Measurements from ENCODE around the gene LCN15. TPM values are rescaled to one million over a fixed set of nuclear protein-coding genes. Genes with fewer than 3 reads are reported as not detected.

Gene LCN15
- polyA plus RNA-seq, 3 donors: not detected

- intact Hi-C loops (cut with micrococcal nuclease): no loop called here
- Histone ChIP-seq H3K27me3 (ENCODE audit: control insufficient read depth in 2 of 2, insufficient read depth in 2 of 2, low read length in 2 of 2) (no peaks in the 10 kb centered on the region), H2AFZ (ENCODE audit: insufficient read depth, low read depth, low read length, poor library complexity, severe bottlenecking) (no peak overlapping the region), H3K9me3 (replicated peaks in 1 of 2; ENCODE audit: control insufficient read depth in 1 of 2, insufficient read depth in 1 of 2, low read length in 2 of 2) (no peaks in the 10 kb centered on the region), H3K36me3 (replicated peaks in 1 of 2; ENCODE audit: control insufficient read depth in 1 of 2, insufficient read depth in 2 of 2, low read length in 2 of 2) (no peaks in the 10 kb centered on the region), H3K9ac (ENCODE audit: insufficient read depth, low read length, poor library complexity, severe bottlenecking) (no peak overlapping the region), H3K27ac (ENCODE audit: low read depth in 1 of 2, low read length in 2 of 2) (no peak overlapping the region), H3K4me1 (ENCODE audit: control insufficient read depth in 1 of 2, insufficient read depth in 2 of 2, low read length in 2 of 2) (no peaks in the 10 kb centered on the region), H4K20me1 (ENCODE audit: insufficient read depth, low read length) (no peaks in the 10 kb centered on the region), H3K79me2 (ENCODE audit: insufficient read depth, low read length) (no peaks in the 10 kb centered on the region), H3K4me2 (replicated peaks; ENCODE audit: extremely low read depth, low read length, poor library complexity, severe bottlenecking) (no peak overlapping the region), H3K4me3 (replicated peaks in 1 of 3; ENCODE audit: low read depth in 2 of 3, low read length in 3 of 3) (no peak overlapping the region)
- H3K27me3 Mint-ChIP-seq (ENCODE audit: low read depth in 3 of 3): peaks cover 5 to 18% (median 18%) of the 10 kb centered on the region in 3 donors
- H3K4me3 Mint-ChIP-seq: no peak overlapping the region
- TF ChIP-seq CTCF (IDR thresholded peaks at IDR 0.05): no peak
- peaks cover 0 to 2% (median 0%) of the 10 kb centered on the region in 7 donors for H3K9me3 Mint-ChIP-seq
- no peak overlapping the region for H3K27ac Mint-ChIP-seq
- WGBS (ENCODE audit: insufficient coverage): 36% methylated on average over 15 of the region's 37 CpGs
- peak in 1 of 3 donors; percentile 28 for DNase-seq
- peaks cover 13% of the 10 kb centered on the region for H3K4me1 Mint-ChIP-seq
- H3K36me3 Mint-ChIP-seq: no peaks in the 10 kb centered on the region
These were observed 1.2 kb downstream of the LCN15 start for GRCh38 chr9:136762915-136763648.

GRCh38 chr9:136762221-136762691, 2.1 kb downstream of the LCN15 start:
- no peak overlapping the region for H3K9ac ChIP-seq (ENCODE audit: insufficient read depth, low read length, poor library complexity, severe bottlenecking)
- no peak for DNase-seq
- no peaks in the 10 kb centered on the region for H3K79me2 ChIP-seq (ENCODE audit: insufficient read depth, low read length)
- Mint-ChIP-seq H3K9me3 (peaks cover 0 to 2% (median 0%) of the 10 kb centered on the region in 7 donors), H3K27me3 (ENCODE audit: low read depth in 3 of 3) (peaks cover 5 to 15% (median 14%) of the 10 kb centered on the region in 3 donors), H3K4me3 (no peak overlapping the region), H3K27ac (no peak overlapping the region), H3K4me1 (peaks cover 13% of the 10 kb centered on the region), H3K36me3 (no peaks in the 10 kb centered on the region)
- no peaks in the 10 kb centered on the region for H3K36me3 ChIP-seq (replicated peaks in 1 of 2; ENCODE audit: control insufficient read depth in 1 of 2, insufficient read depth in 2 of 2, low read length in 2 of 2)
- H3K4me1 ChIP-seq (ENCODE audit: control insufficient read depth in 1 of 2, insufficient read depth in 2 of 2, low read length in 2 of 2): no peaks in the 10 kb centered on the region
- no peak overlapping the region for H2AFZ ChIP-seq (ENCODE audit: insufficient read depth, low read depth, low read length, poor library complexity, severe bottlenecking)
- H3K27me3 ChIP-seq (ENCODE audit: control insufficient read depth in 2 of 2, insufficient read depth in 2 of 2, low read length in 2 of 2): no peaks in the 10 kb centered on the region
- 87% methylated on average over 10 of the region's 17 CpGs for WGBS (ENCODE audit: insufficient coverage)
- no peaks in the 10 kb centered on the region for H3K9me3 ChIP-seq (replicated peaks in 1 of 2; ENCODE audit: control insufficient read depth in 1 of 2, insufficient read depth in 1 of 2, low read length in 2 of 2)
- H3K4me2 ChIP-seq (replicated peaks; ENCODE audit: extremely low read depth, low read length, poor library complexity, severe bottlenecking): no peak overlapping the region
- no peaks in the 10 kb centered on the region for H4K20me1 ChIP-seq (ENCODE audit: insufficient read depth, low read length)
- intact Hi-C loops (cut with micrococcal nuclease): no loop called here
- no peak for TF ChIP-seq CTCF (IDR thresholded peaks at IDR 0.05)
- H3K4me3 ChIP-seq (replicated peaks in 1 of 3; ENCODE audit: low read depth in 2 of 3, low read length in 3 of 3): no peak overlapping the region
- no peak overlapping the region for H3K27ac ChIP-seq (ENCODE audit: low read depth in 1 of 2, low read length in 2 of 2)
